Measurements from ENCODE around the gene RHBDD2. TPM values are rescaled to one million over a fixed set of nuclear protein-coding genes. Genes with fewer than 3 reads are reported as not detected.
A peak's percentile ranks its signal among the peaks of the same experiment; 100 is the strongest.
"Not testable (repeated sequence)": the region's sequence is repeated elsewhere in the genome, so short reads cannot be mapped to it uniquely, and the experiment has no call there.

The RHBDD2 gene
- total RNA-seq, 4 donors from 2014 or later = 68.6 to 90.6 (median 74.5) TPM

DNA sequence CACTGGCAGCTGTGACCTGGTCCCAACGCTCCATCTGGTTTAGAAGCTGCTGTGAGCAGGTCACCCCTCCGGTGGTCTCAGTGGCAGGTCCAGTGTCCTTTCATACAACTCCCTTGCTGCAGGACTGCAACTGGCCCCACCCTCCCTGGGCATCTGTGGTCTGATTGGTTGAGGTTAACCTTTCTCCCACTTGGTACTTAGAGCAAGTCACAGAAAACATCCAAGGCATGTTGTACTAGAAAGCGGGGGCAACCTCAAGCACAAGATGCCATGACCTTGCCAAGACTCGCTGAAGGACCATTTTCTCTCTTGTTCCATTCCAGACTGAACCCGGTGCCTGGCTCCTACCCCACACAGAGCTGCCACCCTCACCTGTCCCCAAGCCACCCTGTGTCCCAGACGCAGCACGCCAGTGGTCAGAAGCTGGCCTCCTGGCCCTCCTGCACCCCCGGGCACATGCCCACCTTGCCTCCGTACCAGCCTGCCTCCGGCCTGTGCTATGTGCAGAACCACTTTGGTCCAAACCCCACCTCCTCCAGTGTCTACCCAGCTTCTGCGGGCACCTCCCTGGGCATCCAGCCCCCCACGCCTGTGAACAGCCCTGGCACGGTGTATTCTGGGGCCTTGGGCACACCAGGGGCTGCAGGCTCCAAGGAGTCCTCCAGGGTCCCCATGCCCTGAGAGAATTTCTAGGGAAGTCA is 9.0 kb downstream of the RHBDD2 start:
- peaks cover 0 to 64% (median 0%) of the 10 kb centered on the region in 3 donors for H3K36me3 ChIP-seq
- H3K9me3 ChIP-seq = no peaks in the 10 kb centered on the region
- 82 to 84% methylated on average over 13 of the region's 13 CpGs for WGBS, 2 donors
- H3K27ac ChIP-seq = peak overlapping the region in 3 of 4 donors; percentile 35 to 84 (median 80)
- DNase-seq (ENCODE audit: low spot score in 2 of 2) = no peak
- peaks cover 0 to 53% (median 9%) of the 10 kb centered on the region in 4 donors for H3K4me1 ChIP-seq
- no peak for TF ChIP-seq EP300 (IDR thresholded peaks at IDR 0.05)
- TF ChIP-seq POLR2A (IDR thresholded peaks at IDR 0.05) = no peak
- TF ChIP-seq, protein P1, sequence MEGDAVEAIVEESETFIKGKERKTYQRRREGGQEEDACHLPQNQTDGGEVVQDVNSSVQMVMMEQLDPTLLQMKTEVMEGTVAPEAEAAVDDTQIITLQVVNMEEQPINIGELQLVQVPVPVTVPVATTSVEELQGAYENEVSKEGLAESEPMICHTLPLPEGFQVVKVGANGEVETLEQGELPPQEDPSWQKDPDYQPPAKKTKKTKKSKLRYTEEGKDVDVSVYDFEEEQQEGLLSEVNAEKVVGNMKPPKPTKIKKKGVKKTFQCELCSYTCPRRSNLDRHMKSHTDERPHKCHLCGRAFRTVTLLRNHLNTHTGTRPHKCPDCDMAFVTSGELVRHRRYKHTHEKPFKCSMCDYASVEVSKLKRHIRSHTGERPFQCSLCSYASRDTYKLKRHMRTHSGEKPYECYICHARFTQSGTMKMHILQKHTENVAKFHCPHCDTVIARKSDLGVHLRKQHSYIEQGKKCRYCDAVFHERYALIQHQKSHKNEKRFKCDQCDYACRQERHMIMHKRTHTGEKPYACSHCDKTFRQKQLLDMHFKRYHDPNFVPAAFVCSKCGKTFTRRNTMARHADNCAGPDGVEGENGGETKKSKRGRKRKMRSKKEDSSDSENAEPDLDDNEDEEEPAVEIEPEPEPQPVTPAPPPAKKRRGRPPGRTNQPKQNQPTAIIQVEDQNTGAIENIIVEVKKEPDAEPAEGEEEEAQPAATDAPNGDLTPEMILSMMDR (IDR thresholded peaks at IDR 0.05) = no peak
- no peaks in the 10 kb centered on the region for H3K27me3 ChIP-seq
- H3K4me3 ChIP-seq = no peak overlapping the region

DNA sequence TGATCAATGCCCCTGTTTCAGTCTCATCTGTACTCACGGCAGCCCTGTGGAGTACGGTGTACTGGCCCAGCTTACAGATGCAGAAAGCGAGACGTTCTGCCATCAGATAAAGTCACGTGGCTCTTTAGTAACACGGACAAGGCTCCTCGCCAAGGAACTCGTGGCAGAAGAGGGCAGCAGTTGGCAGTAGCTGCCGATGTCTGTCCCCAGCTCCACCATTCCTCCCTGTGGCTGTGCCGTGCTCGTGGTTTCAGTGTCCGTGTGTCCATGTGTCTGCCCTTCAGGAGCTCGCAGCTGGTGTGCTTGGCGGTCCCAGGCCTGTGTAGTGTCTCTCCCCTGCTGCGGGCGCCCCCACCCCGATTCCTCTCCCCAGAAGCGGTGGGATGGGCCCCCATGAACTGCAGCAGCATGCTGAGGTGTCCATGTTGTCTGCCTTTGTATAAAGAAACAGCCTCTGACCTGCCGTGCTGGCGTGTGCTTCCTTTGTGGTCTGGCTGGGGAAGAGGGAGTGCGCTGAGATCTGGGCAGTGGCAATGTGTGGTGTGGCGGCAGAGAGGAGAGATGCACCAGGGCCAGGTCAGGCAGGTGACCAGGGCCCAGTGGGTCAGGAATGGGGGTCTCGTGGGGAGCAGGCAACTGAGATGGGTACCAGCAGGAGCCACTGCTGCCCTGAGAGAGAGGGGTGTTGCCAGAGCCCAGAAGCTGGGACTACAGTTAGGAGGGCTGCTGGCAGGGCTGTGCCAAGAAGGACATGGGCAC is 9.8 kb downstream of the RHBDD2 start:
- H3K4me1 ChIP-seq = peaks cover 0 to 59% (median 10%) of the 10 kb centered on the region in 4 donors
- H3K27me3 ChIP-seq = no peaks in the 10 kb centered on the region
- no peak overlapping the region for H3K4me3 ChIP-seq
- peak overlapping the region; percentile 35 to 84 (median 65) for H3K27ac ChIP-seq
- 76% methylated on average over 19 to 23 of the region's 23 CpGs for WGBS, 2 donors
- H3K36me3 ChIP-seq = peaks cover 0 to 56% (median 0%) of the 10 kb centered on the region in 3 donors
- no peak for DNase-seq (ENCODE audit: low spot score in 2 of 2)
- no peak for TF ChIP-seq EP300 (IDR thresholded peaks at IDR 0.05)
- TF ChIP-seq, protein P1 (IDR thresholded peaks at IDR 0.05) = no peak
- TF ChIP-seq POLR2A (IDR thresholded peaks at IDR 0.05) = no peak
- H3K9me3 ChIP-seq = no peaks in the 10 kb centered on the region

GRCh38 chr7:75889223-75889825 is 10.5 kb downstream of the RHBDD2 start:
- TF ChIP-seq POLR2A (IDR thresholded peaks at IDR 0.05) (no peak), EP300 (IDR thresholded peaks at IDR 0.05) (no peak)
- TF ChIP-seq, protein P1 (IDR thresholded peaks at IDR 0.05) = no peak
- H3K27ac ChIP-seq = peak overlapping the region in 3 of 4 donors; percentile 50 to 84 (median 80)
- no peaks in the 10 kb centered on the region for H3K9me3 ChIP-seq
- no peaks in the 10 kb centered on the region for H3K27me3 ChIP-seq
- DNase-seq (ENCODE audit: low spot score in 2 of 2) = no peak
- WGBS, 2 donors = 74 to 77% methylated on average over 10 of the region's 11 CpGs
- peaks cover 0 to 59% (median 10%) of the 10 kb centered on the region in 4 donors for H3K4me1 ChIP-seq
- H3K4me3 ChIP-seq = no peak overlapping the region
- H3K36me3 ChIP-seq = peaks cover 0 to 49% (median 0%) of the 10 kb centered on the region in 3 donors

DNA sequence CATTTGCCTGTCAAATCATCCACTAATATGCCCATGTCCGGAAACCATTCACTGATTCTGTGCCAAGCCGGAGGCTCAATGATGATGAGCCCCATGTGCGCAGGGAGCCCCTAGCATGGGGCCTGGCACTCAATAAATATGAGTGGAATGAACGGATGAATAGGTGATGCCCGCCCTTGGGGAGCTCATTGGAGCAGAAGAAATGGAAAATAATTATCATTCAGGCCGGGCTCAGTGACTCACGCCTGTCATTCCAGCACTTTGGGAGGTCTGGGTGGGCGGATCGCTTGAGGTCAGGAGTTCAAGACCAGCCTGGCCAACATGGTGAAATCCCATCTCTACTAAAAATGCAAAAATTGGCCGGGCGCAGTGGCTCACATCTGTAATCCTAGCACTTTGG is 11.0 kb downstream of the RHBDD2 start:
- WGBS, 2 donors = 28 to 40% methylated on average over 11 of the region's 11 CpGs
- TF ChIP-seq EP300 (IDR thresholded peaks at IDR 0.05) (peak in 1 of 2 donors; percentile 64), POLR2A (IDR thresholded peaks at IDR 0.05) (no peak)
- DNase-seq (ENCODE audit: low spot score in 2 of 2) = peak; percentile 43 to 45
- peak overlapping the region in 3 of 4 donors; percentile 50 to 84 (median 80) for H3K27ac ChIP-seq
- H3K27me3 ChIP-seq = no peaks in the 10 kb centered on the region
- H3K36me3 ChIP-seq = peaks cover 0 to 44% (median 0%) of the 10 kb centered on the region in 3 donors
- no peak overlapping the region for H3K4me3 ChIP-seq
- H3K4me1 ChIP-seq = peaks cover 0 to 59% (median 10%) of the 10 kb centered on the region in 4 donors
- H3K9me3 ChIP-seq = no peaks in the 10 kb centered on the region

- 54 to 68% methylated on average over 7 of the region's 7 CpGs for WGBS, 2 donors
- not testable (repeated sequence) for H3K27me3 ChIP-seq; H3K4me3 ChIP-seq; H3K9me3 ChIP-seq; DNase-seq (ENCODE audit: low spot score in 2 of 2)
- H3K27ac ChIP-seq = peak overlapping the region in 1 of 4 donors; percentile 84
- peaks cover 0 to 30% (median 0%) of the 10 kb centered on the region in 3 donors for H3K36me3 ChIP-seq
- peaks cover 0 to 59% (median 10%) of the 10 kb centered on the region in 4 donors for H3K4me1 ChIP-seq
These were observed 12.4 kb downstream of the RHBDD2 start for GRCh38 chr7:75891237-75891636.

Data from tibial nerve (tissue), 4 donors.